T-helper 22 cell (primary cell): Measurements from ENCODE around the gene ELOVL5.

Experiments
- DNase-seq: peaks from one replicate; pipeline ENCODE4 v3.0.0-alpha.2; 2020; ENCODE audit warnings: low read depth

The ELOVL5 gene

GRCh38 chr6:53269827-53270226 lies 78.9 kb downstream of the ELOVL5 start:
- DNase-seq, result no peak

GRCh38 chr6:53268858-53269608 lies 79.7 kb downstream of the ELOVL5 start:
- no peak for DNase-seq

GRCh38 chr6:53266553-53267090 lies 82.1 kb downstream of the ELOVL5 start:
- no peak for DNase-seq

- no peak for DNase-seq
Observed at GRCh38 chr6:53264915-53265607, 83.7 kb downstream of the ELOVL5 start.

- DNase-seq, result no peak
Observed at GRCh38 chr6:53264337-53264736, 84.4 kb downstream of the ELOVL5 start.

GRCh38 chr6:53263917-53264316 lies 84.8 kb downstream of the ELOVL5 start:
- no peak for DNase-seq

- no peak for DNase-seq
Observed at GRCh38 chr6:53259860-53260580, 88.7 kb downstream of the ELOVL5 start.

GRCh38 chr6:53258774-53259155 lies 90.0 kb downstream of the ELOVL5 start:
- DNase-seq, result no peak

GRCh38 chr6:53258076-53258773 lies 90.5 kb downstream of the ELOVL5 start:
- no peak for DNase-seq

- DNase-seq, result no peak
Observed at GRCh38 chr6:53257533-53257932, 91.2 kb downstream of the ELOVL5 start.

- no peak for DNase-seq
Observed at GRCh38 chr6:53257001-53257400, 91.7 kb downstream of the ELOVL5 start.

- no peak for DNase-seq
Observed at GRCh38 chr6:53252177-53252692, 96.5 kb downstream of the ELOVL5 start.

GRCh38 chr6:53251033-53251672 lies 97.6 kb downstream of the ELOVL5 start:
- no peak for DNase-seq

GRCh38 chr6:53250176-53251032 lies 98.3 kb downstream of the ELOVL5 start:
- no peak for DNase-seq

GRCh38 chr6:53246924-53247323 lies 101.8 kb downstream of the ELOVL5 start:
- DNase-seq, result no peak

GRCh38 chr6:53244958-53245357 lies 103.8 kb downstream of the ELOVL5 start:
- DNase-seq, result no peak

- DNase-seq, result no peak
Observed at GRCh38 chr6:53244399-53244931, 104.3 kb downstream of the ELOVL5 start.

- DNase-seq, result no peak
Observed at GRCh38 chr6:53241938-53242337, 106.8 kb downstream of the ELOVL5 start.

- DNase-seq, result no peak
Observed at GRCh38 chr6:53240761-53241160, 108.0 kb downstream of the ELOVL5 start.

- DNase-seq, result no peak
Observed at GRCh38 chr6:53240139-53240538, 108.6 kb downstream of the ELOVL5 start.
